Stromal cell of bone marrow (primary cell): ENCODE data around the gene TFRC.
"Not testable (repeated sequence)": the region's sequence is repeated elsewhere in the genome, so short reads cannot be mapped to it uniquely, and the experiment has no call there.

ENCODE experiments used
- DNase-seq: peaks from one replicate; pipeline ENCODE4 v3.0.0-alpha.2; 2012; ENCODE audit warnings: low read depth

Gene TFRC

GRCh38 chr3:196081002-196081833, 672 bp downstream of the TFRC start:
- DNase-seq: no peak

- not testable (repeated sequence) for DNase-seq
These were observed 1.6 kb downstream of the TFRC start for GRCh38 chr3:196080101-196080846.

- DNase-seq: no peak
These were observed 2.2 kb downstream of the TFRC start for GRCh38 chr3:196079682-196080081.

GRCh38 chr3:196075013-196075412, 6.9 kb downstream of the TFRC start:
- no peak for DNase-seq

- DNase-seq: no peak
These were observed 8.6 kb downstream of the TFRC start for GRCh38 chr3:196073255-196073753.

GRCh38 chr3:196072313-196072712, 9.6 kb downstream of the TFRC start:
- DNase-seq: no peak

GRCh38 chr3:196068812-196069211, 13.1 kb downstream of the TFRC start:
- not testable (repeated sequence) for DNase-seq

- DNase-seq: no peak
These were observed 14.5 kb downstream of the TFRC start for GRCh38 chr3:196067439-196067838.

- DNase-seq: no peak
These were observed 17.9 kb downstream of the TFRC start for GRCh38 chr3:196063971-196064370.

- DNase-seq: peak; percentile 54
These were observed 18.4 kb downstream of the TFRC start for GRCh38 chr3:196063456-196063855.

GRCh38 chr3:196063049-196063448, 18.8 kb downstream of the TFRC start:
- DNase-seq: no peak

- no peak for DNase-seq
These were observed 21.1 kb downstream of the TFRC start for GRCh38 chr3:196060834-196061233.

- no peak for DNase-seq
These were observed 24.0 kb downstream of the TFRC start for GRCh38 chr3:196057760-196058331.

GRCh38 chr3:196056371-196056770, 25.5 kb downstream of the TFRC start:
- DNase-seq: not testable (repeated sequence)

- no peak for DNase-seq
These were observed 26.1 kb downstream of the TFRC start for GRCh38 chr3:196055683-196056270.

GRCh38 chr3:196055240-196055639, 26.6 kb downstream of the TFRC start:
- no peak for DNase-seq

- DNase-seq: no peak
These were observed 27.2 kb downstream of the TFRC start for GRCh38 chr3:196054661-196055060.

GRCh38 chr3:196053487-196053886, 28.4 kb downstream of the TFRC start:
- no peak for DNase-seq

- DNase-seq: no peak
These were observed 30.4 kb downstream of the TFRC start for GRCh38 chr3:196051282-196052076.

GRCh38 chr3:196050597-196050996, 31.3 kb downstream of the TFRC start:
- DNase-seq: no peak

- no peak for DNase-seq
These were observed 32.2 kb downstream of the TFRC start for GRCh38 chr3:196049653-196050052.
